ENCODE results near the gene PLK1.
"Not testable (repeated sequence)": the region's sequence is repeated elsewhere in the genome, so short reads cannot be mapped to it uniquely, and the experiment has no call there.

Gene PLK1

GRCh38 chr16:23734176-23734893, 55.6 kb downstream of the PLK1 start:
- Histone ChIP-seq H3K4me1 (ENCODE audit: control insufficient read depth, insufficient read depth, low read length, poor library complexity, severe bottlenecking) (no peaks in the 10 kb centered on the region), H3K9me3 (ENCODE audit: control insufficient read depth, low read length) (no peaks in the 10 kb centered on the region), H3K4me3 (ENCODE audit: extremely low read depth, insufficient read depth, low read length, poor library complexity, severe bottlenecking) (no peak overlapping the region), H3K27ac (ENCODE audit: low read depth, low read length, severe bottlenecking) (no peak overlapping the region), H3K36me3 (ENCODE audit: control insufficient read depth, insufficient read depth, low read length) (no peaks in the 10 kb centered on the region)
- 80 to 87% methylated on average over 11 to 15 of the region's 19 CpGs for WGBS, 2 experiments (ENCODE audit: insufficient coverage in 2 of 2)

- H3K27ac ChIP-seq (ENCODE audit: low read depth, low read length, severe bottlenecking); H3K36me3 ChIP-seq (ENCODE audit: control insufficient read depth, insufficient read depth, low read length); H3K4me1 ChIP-seq (ENCODE audit: control insufficient read depth, insufficient read depth, low read length, poor library complexity, severe bottlenecking); H3K4me3 ChIP-seq (ENCODE audit: extremely low read depth, insufficient read depth, low read length, poor library complexity, severe bottlenecking); H3K9me3 ChIP-seq (ENCODE audit: control insufficient read depth, low read length): not testable (repeated sequence)
- WGBS, 2 experiments (ENCODE audit: insufficient coverage in 2 of 2) = no CpG with 5 or more reads among the region's 1 CpG
These were observed 58.8 kb downstream of the PLK1 start for GRCh38 chr16:23737423-23738028.

- no peak overlapping the region for H3K27ac ChIP-seq (ENCODE audit: low read depth, low read length, severe bottlenecking)
- H3K36me3 ChIP-seq (ENCODE audit: control insufficient read depth, insufficient read depth, low read length) = no peaks in the 10 kb centered on the region
- H3K9me3 ChIP-seq (ENCODE audit: control insufficient read depth, low read length) = no peaks in the 10 kb centered on the region
- H3K4me1 ChIP-seq (ENCODE audit: control insufficient read depth, insufficient read depth, low read length, poor library complexity, severe bottlenecking) = no peaks in the 10 kb centered on the region
- no peak overlapping the region for H3K4me3 ChIP-seq (ENCODE audit: extremely low read depth, insufficient read depth, low read length, poor library complexity, severe bottlenecking)
- WGBS, 2 experiments (ENCODE audit: insufficient coverage in 2 of 2) = no CpG with 5 or more reads among the region's 1 CpG
These were observed 60.8 kb downstream of the PLK1 start for GRCh38 chr16:23739516-23739915.
